CD4-positive, alpha-beta T cell treated with Interleukin-17A for 1 hour (primary cell): Measurements from ENCODE around the gene ABHD2.

Experiments
- DNase-seq: peaks from one replicate; pipeline ENCODE4 v3.0.0-alpha.2; 2020

Gene ABHD2, protein sequence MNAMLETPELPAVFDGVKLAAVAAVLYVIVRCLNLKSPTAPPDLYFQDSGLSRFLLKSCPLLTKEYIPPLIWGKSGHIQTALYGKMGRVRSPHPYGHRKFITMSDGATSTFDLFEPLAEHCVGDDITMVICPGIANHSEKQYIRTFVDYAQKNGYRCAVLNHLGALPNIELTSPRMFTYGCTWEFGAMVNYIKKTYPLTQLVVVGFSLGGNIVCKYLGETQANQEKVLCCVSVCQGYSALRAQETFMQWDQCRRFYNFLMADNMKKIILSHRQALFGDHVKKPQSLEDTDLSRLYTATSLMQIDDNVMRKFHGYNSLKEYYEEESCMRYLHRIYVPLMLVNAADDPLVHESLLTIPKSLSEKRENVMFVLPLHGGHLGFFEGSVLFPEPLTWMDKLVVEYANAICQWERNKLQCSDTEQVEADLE

DNA sequence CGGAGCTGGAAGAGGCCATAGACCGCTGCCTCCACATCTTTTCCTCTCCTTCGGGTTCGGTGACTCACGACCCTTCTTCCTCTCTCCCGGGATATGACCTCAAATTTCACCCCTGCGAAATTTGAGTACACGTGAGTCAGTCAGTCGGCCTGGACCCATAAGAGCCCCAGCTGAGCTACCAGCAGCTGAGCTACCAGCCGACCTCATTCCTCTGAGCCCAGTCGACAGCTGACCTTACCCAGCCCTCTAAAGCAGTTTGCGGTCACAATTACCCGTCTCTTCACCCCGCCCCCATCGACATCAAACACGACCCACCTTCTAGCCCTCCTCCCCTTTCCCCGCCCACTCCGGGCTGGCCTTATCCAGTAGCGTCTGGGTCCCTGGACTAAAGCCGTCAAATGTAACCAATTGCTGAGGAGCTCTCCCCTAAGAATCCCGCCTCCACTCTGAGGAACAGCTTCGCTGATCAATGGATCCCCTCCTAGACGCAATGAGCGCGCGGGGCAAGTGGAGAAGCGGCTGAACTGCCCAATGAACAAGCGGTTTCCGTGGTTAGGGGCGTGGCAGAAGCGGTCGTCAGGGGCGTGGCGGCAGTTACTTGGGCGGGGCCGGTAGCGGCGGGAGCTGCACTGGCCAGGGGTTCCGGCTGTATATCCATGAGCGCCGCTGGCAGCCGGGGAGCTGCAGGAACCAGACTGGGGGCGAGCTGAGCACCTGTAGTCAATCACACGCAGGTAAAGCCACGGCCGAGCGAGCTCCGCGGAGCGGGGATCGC is at the start of gene ABHD2:
ABHD2 (plus strand) TSS at position 627 of the 775 bp plus-strand sequence. CDS start 27,872 bp downstream, outside the sequence.
- peak; percentile 99 for DNase-seq

DNA sequence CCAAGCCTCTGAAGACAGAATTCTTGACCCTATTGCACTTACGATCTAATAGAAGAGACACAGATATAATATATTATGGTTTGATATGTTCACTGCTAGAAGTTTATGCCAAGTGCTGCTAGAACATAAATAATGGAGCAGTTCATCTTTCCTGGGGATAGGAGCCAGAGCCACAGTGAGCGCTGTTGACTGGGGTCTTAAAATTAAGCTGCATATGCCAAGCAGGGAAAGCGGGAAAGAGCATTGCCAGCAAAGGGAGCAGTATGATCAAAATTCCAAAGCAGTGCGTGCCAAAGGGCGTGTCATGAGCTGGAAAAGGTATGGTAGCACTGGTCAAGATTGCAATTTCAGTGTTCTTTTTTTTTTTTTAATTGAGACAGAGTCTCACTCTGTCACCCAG is 49.1 kb upstream of the ABHD2 start:
- DNase-seq: no peak

DNA sequence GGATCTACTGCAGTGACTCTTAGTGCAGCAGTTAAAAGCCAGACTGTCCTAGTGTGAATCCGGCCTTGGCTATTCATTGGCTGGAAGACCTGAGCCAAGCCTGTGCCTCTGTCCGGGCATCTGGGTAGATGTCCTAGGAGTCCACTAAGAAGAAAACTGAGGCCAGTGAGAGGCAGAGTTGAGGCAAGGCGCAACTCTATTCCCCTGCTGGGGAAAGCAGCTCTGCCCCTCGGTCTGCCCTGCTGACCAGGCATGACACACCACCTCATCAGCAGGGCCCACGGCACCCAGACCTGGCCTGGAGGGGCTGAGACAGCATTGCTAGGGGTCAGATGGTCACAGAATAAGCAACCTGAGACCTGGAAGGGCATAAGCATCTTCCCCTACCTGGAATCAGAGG is 46.7 kb upstream of the ABHD2 start:
- DNase-seq: no peak

DNA sequence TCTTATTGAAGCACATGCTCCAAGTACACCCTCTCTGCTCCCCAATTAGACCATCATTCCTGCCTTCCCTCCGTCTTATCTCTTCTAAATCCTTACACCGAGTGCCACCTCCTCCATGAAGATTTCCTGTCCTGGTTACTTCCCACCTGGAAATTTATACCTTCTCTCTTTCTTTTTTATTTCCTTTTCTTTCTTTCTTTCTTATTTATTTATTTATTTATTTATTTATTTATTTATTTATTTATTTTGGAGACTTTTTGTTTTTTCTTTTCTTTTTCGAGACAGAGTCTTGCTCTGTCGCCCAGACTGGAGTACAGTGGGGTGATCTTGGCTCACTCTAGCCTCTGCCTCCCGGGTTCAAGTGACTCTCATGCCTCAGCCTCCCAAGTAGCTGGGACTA is 45.9 kb upstream of the ABHD2 start:
- DNase-seq: no peak

DNA sequence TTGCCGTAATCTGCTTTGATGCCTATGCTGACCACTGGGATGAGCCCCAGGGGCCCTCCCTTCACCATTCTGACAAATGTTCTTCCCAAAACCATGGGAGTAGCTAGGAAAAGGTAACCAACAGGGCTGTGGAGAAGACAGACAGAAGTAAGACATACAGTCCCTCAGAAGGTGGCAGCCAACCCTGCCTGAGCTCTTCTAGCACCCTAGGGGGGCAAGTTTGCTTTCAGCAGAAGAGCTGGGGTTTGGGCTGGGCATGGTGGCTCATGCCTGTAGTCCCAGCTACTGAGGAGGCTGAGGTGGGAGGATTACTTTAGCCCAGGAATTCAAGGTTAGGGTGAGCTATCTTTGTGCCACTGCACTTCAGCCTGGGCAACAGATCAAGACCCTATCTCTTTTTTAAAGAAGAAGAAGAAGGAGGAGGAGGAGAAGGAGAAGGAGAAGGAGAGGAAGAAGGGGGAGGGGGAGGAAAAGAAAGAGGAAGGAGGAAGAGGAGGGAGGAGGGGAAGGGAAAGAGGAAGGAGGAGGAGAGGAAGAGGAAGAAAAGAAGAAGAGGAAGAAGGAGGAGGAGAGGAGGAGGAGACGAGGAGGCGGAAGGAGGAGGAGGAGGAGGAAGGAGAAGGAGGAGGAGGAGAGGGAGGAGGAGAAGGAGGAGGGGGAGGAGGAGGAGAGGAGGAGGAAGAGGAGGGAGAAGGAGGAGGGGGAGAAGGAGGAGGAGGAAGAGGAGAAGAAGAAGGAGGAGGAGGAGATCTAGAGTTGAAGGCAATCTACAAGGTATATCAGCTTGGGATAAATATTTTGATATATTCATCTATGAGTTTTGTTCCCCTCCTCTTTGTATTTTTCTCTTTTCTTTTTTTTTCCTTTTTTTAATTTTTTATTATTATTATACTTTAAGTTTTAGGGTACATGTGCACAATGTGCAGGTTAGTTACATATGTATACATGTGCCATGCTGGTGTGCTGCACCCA is 44.9 kb upstream of the ABHD2 start:
- no peak for DNase-seq

DNA sequence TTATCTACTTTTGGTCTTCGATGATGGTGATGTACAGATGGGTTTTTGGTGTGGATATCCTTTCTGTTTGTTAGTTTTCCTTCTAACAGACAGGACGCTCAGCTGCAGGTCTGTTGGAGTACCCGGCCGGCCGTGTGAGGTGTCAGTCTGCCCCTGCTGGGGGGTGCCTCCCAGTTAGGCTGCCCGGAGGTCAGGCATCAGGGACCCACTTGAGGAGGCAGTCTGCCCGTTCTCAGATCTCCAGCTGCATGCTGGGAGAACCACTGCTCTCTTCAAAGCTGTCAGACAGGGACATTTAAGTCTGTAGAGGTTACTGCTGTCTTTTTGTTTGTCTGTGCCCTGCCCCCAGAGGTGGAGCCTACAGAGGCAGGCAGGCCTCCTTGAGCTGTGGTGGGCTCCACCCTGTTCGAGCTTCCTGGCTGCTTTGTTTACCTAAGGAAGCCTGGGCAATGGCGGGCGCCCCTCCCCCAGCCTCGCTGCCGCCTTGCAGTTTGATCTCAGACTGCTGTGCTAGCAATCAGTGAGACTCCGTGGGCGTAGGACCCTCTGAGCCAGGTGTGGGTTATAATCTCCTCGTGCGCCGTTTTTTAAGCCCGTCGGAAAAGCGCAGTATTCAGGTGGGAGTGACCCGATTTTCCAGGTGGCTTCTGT is 39.1 kb upstream of the ABHD2 start:
- peak; percentile 17 for DNase-seq

DNA sequence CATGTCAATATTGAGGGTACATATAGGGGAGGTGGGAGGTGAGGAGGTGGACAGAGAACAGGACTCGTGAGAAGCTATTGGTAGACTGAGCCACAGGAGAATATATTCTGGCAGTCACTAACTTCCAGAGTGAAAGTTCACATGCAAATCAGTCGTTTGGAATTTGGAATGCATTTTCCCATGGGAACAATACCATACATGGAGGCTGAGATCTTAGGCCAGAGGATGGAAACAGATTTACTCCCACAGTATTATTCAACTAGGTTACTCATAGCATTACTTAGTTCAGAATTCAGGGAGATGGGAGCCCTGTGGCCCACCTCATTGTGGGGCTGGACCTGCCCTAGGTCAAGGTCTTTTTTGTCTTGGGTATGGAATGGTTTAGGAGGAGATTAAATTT is 36.4 kb upstream of the ABHD2 start:
- no peak for DNase-seq

DNA sequence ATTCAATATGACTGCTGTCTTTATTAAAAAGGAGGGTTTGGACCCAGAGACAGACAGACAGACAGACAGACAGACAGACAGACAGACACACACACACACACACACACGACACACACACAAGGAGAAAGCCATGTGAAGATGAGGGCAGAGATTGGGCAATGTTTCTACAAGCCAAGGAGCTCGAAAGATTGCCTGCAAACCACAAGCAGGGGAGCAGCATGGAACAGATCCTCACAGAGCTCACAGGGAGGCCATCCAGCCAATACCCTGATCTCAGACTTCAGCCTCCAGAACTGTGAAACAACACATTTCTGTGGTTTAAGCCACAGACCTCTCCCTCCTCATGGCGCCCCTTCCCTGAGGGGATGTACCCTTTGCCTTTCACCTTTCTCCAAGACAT is 35.8 kb upstream of the ABHD2 start:
- no peak for DNase-seq

DNA sequence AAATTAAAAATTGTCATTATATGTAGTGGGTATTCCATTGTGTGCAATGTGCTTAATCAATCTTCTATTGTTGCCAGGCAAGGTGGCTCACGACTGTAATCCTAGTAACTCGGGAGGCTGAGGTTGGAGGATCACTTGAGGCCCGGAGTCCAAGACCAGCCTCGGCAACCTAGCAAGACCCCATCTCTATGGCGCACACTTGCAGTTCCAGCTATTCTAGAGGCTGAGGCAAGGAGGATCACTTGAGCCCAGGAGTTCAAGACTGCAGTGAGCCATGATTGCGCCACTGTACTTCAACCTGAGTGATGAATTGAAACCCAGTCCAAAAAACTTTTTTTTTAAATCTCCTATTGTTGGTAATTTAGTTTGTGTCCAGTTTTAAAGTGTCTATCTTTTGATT is 33.4 kb upstream of the ABHD2 start:
- no peak for DNase-seq

DNA sequence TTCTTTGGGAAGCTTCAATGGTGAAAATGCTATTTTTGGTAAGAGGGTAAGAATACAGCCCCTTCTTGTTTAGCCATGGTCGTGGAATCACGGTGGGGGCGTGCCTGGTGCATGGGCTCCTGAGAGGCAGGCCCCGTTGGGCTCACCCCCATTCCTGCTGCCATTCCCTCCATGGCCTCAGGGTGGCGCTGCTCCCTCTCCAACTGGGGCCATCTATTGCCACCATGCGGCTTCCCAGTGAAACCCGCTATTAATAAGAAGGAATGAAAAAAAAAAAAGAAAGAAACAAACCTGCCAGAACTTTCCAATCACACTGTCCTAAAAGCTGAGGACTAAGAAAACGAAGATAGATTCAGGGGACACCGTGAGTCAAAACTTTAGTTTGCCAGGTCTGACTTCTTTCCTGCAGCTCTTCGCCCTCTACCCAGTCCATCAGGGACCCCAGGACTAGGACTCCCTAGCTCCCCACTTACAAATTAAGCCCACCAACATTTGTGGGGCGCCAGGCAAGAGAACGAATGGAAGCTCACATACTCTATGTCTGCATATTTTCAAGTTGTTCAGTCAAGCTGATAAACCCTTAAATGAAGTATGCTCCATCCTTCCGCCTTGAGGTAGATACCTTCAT is 30.6 kb upstream of the ABHD2 start:
- peak; percentile 86 for DNase-seq

DNA sequence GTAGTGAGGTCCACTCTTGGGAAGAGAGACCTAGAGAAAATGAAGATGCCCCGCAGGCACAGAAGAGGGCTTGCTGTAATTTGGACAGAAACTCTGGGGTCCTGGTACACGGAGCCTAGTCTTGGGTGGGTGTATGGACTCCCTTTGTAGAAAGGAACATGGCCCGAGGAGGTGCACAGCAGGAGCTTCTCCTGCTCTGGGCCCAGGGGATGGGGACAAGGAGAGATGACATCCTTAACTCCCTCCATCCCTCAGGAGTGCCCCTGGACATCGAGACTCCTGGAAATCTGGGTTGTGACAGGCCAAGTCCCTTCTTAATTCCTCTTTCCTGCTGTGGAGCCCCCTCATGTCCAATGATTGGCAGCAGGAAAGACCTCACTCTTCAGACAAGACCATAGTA is 29.9 kb upstream of the ABHD2 start:
- no peak for DNase-seq

DNA sequence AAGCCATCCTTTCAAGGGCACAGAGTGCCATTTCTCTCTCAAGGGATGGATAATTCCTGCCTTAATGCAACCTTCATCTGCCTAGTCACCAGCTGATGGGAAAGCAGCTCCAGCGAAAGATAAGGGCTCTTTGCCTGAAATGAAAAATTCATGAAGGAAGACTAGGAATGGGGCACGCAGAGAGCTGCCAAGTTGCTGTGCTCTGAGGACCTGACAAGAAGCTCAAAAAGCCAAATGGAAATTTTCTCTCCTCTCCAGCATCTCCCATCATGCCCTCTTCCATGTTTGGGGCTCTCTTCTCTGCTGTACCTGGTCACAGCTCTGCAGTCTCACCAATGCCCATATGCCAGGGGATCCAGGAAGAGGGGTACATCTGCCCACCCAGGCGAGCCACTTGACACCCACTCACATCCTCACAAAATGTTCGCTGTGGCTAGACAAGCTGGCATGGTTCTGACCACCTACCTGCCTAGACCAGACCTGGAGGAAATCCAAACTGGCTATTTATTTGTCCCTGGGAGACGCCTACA is 29.3 kb upstream of the ABHD2 start:
- DNase-seq: no peak

DNA sequence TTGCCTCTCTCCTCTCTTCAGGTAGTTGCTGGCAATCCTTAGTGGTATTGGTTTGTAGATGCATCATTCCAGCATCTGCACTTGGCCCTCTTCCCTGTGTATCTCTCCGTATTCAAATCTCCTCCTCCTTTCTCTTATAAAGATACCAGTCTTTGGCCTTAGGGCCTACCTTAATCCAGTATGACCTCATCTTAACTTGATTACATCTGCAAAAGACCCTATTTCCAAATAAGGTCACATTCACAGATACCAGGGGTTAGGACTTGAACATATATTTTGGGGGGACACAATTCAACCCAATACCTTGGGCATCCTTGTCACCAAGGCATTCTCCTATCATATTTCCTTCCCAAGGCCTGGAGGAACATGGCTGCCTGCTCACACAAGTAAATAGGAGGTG is 22.0 kb upstream of the ABHD2 start:
- DNase-seq: no peak

DNA sequence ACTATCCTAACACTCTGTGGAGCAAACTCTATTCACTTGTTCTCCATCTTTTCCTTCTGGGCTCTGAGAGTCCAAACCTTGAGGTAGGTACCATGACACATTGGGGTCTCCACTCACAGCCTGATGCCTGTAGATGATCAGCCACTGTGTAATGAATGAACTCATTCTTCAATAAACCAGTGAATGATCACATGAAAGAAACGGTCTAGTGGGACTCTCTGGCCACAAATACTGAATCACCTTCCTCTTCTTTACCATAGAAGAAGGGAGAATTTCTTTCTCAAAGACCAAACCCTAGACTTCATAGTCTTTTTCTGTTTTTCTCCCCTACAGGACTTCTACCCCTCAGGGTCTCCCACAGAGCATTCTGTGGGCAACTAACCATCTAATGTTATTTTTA is 20.5 kb upstream of the ABHD2 start:
- DNase-seq: no peak

DNA sequence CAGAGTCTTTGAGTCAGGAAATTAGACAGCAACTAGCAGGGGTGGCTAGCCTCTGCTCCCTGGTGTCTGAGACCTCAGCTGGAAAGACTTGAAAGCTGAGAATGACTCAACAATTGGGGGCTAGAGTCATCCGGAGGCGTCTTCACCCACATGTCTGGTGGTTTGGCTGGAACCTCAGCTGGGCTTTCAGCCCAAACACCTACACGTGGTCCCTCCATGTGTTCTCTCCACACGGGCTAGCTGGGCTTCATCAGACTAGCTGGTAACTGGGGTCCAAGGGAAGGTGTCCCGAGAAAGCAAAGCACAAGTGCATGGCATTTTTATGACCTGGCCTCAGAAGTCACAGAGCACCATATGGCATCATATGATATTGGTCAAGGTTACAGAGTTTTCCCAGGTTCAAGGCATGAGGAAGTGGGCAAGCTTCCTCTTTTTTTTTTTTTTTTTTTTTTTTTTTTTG is 19.9 kb upstream of the ABHD2 start:
- DNase-seq: no peak

DNA sequence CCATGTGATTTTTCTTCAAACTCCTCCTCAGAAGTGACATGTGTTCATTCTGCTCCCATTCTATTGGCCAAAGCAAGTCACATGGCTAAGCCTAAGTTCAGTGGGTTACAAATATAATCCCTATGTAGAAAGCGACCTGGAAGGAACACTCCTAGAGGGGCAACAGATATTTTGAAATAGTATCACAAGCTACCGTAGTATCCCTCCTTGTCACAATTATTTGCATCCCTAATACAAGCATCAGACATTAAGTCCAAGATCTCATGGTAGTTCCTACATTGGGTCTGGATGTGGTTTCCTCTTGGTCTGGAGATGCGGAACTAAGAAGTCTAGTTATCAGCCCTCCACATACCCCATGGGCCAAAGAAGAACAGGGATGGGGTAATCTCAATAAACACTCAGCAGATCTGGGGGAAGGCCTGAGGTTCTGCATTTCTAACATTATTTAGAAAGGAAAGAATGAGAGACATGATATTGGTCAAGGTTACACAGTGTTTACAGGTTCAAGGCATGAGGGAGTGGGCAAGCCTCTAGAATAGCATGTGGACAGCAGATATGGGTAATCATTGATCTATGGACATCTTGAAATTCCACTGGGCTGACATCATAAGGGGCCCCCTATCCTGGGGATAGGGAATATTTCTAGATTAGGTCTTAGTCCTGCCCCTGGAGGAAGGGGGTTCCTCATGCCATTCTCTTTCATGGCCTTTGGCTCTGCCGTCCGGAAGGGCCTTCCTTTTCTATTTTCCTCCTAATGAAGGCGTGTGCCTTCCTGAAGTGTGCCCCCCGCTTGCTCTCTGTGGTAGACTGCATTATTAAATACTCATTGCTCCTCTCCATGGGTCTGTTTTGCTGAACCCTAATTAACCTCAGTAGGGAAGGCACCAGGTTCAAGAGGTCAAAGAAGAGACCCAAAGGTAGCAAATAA is 17.8 kb upstream of the ABHD2 start:
- DNase-seq: no peak

DNA sequence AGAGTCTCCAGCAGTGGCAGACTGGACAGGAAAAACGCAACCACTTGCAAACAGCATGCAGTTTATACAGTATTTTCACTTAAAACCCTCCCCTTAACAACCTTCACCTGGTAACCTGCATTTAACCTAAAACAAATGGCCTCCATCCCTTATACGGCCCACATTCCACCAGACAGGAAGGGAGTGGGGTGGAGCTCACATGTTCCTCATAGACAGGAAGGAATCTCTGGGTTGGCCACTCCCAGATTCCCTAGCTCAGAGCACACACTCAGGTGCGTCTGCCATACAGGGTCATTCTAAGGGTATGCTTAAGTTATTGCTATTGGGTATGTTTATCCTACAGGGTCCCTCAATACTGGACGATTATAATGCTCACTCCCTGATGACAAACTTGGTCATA is 16.8 kb upstream of the ABHD2 start:
- DNase-seq: no peak

DNA sequence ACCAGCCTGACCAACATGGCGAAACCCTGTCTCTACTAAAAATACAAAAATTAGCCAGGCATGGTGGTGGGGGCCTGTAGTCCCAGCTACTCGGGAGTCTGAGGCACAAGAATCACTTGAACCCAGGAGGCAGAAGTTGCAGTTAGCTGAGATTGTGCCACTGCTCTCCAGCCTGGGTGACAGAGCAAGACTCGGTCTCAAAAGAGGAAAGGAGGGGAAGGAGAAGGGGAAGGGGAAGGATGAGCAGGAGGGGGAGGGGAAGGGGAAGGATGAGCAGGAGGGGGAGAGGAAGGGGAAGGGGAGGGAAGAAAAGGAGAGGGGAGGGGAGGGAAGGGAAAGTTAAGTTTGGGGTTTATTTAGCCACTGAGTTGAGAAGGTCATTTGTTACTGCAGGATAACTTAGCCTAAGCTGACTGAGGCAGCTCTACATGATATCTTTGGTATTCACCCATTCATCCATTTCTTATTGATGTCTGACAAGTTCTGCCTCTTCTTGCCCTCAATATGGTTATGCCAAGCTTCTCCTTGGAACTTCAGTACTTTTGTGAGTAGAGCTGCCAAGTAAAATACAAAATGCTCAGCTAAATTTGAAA is 15.9 kb upstream of the ABHD2 start:
- DNase-seq: no peak

DNA sequence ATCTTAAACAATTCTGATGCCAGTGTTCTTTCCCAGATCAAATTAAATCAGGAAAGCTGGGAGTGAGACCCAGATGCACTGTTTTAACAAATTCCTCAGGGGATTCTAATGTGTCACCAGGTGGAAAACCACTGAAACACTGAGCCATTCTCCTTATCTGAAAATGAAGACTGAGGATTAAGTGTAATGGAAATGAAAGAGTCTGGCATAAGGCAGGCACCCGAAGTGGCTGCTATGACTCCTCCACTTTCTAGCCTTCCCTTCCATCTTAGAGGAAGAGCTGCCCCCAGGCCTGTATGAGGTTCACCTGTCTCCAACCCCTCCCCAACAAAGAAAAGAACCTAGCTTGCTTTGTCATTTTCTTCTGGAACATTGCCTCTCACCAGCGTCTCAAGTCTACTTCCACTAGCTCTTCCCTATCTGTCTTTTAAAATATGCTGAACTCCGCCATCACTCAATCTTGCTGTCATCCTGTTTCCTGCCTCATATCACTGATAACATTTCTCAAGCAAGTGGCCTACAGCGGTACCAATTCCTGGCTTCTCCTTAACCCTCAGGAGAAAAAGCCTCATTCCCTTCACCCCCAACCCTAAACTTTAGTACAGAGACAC is 13.7 kb upstream of the ABHD2 start:
- no peak for DNase-seq
